Measurements from ENCODE around the gene RFC2.

- TF ChIP-seq CTCF (IDR thresholded peaks at IDR 0.05), result no peak
- no peak for TF ChIP-seq POLR2A (IDR thresholded peaks at IDR 0.05; ENCODE audit: low read depth)
Observed at GRCh38 chr7:74300926-74301325, 46.7 kb upstream of the RFC2 start.
